Spleen (tissue), 7 donors: ENCODE results near the gene PAPPA2.

ENCODE experiments used
- POLR2AphosphoS5 ChIP-seq, 3 donors: sonication (generic); formaldehyde crosslinking; IDR thresholded peaks; one replicate each; pipeline ENCODE4 v1.5.1; 2017; ENCODE audit warnings: antibody characterized with exemption in 3 of 3
- TF ChIP-seq, protein P1 (sequence below), 11 experiments: fragments of 200-600 bp in 7 of 11; fragments of 450-650 bp in 4 of 11; sonication (generic) in 4 of 11; IDR thresholded peaks in 8 of 11; conservative IDR thresholded peaks in 3 of 11; 1 replicate in 7 of 11; 2 replicates in 4 of 11; pipeline versions ENCODE4 v1.4.0 to v1.8.0; 2016 to 2021; ENCODE audit warnings: antibody characterized with exemption in 11 of 11, inconsistent platforms in 4 of 11, mild to moderate bottlenecking in 1 of 11
- donor health status: DM: no; HTN: no; CAD: no; lungs with moderate emphysema.
- donor health status: DM: no; HTN: no; CAD: no.
- donor health status: DM: no; HTN: no; CAD: no.

DNA sequence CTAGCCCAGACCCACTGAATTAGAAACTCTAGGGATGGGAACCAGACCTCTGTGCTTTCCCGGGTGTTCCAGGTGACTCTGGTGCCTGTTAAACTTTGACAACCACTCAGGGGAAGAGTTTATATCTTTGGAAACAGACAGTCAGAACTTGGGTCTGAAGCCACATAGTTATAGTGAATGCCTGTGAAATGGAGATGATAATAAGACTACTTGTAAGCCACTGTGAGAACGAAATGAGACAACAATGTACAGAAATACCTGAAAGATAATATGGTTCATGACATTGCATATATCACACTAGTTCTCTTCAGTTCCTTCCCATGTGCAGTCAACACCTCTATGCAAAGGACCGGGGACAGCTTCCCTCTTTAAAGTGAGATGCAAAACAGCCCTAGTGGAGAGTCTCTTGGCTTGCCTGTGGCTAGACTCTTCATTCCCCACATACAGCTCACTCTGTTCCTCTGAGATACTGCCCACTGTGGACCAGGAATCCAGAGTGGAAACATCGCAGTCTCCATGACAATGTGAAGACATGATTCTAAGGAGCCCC is 414.1 kb downstream of the PAPPA2 start:
- TF ChIP-seq POLR2AphosphoS5 (IDR thresholded peaks at IDR 0.05) = no peak
- TF ChIP-seq, protein P1, sequence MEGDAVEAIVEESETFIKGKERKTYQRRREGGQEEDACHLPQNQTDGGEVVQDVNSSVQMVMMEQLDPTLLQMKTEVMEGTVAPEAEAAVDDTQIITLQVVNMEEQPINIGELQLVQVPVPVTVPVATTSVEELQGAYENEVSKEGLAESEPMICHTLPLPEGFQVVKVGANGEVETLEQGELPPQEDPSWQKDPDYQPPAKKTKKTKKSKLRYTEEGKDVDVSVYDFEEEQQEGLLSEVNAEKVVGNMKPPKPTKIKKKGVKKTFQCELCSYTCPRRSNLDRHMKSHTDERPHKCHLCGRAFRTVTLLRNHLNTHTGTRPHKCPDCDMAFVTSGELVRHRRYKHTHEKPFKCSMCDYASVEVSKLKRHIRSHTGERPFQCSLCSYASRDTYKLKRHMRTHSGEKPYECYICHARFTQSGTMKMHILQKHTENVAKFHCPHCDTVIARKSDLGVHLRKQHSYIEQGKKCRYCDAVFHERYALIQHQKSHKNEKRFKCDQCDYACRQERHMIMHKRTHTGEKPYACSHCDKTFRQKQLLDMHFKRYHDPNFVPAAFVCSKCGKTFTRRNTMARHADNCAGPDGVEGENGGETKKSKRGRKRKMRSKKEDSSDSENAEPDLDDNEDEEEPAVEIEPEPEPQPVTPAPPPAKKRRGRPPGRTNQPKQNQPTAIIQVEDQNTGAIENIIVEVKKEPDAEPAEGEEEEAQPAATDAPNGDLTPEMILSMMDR (IDR thresholded peaks at IDR 0.05 in 8 of 11, conservative IDR thresholded peaks at IDR 0.05 in 3 of 11) = no peak
